ENCODE measurements around the gene THAP3.
"Not testable (repeated sequence)": the region's sequence is repeated elsewhere in the genome, so short reads cannot be mapped to it uniquely, and the experiment has no call there.

THAP3 gene

GRCh38 chr1:6630027-6630426, 5.4 kb downstream of the THAP3 start:
- peaks cover 62% of the 10 kb centered on the region for H3K36me3 ChIP-seq (ENCODE audit: insufficient read depth, low read length)
- no peak overlapping the region for H3K27ac ChIP-seq (ENCODE audit: low read depth, low read length)

GRCh38 chr1:6631058-6631457, 6.4 kb downstream of the THAP3 start:
- WGBS, result 97% methylated on average over 8 of the region's 8 CpGs
- H3K4me3 ChIP-seq (ENCODE audit: low read length), result no peak overlapping the region
- no peak overlapping the region for H3K27ac ChIP-seq (ENCODE audit: low read depth, low read length)
- no peaks in the 10 kb centered on the region for H3K4me1 ChIP-seq (ENCODE audit: insufficient read depth, low read length)
- no peaks in the 10 kb centered on the region for H3K27me3 ChIP-seq (ENCODE audit: insufficient read depth, low read length)
- peaks cover 73% of the 10 kb centered on the region for H3K36me3 ChIP-seq (ENCODE audit: insufficient read depth, low read length)
- H3K9me3 ChIP-seq (ENCODE audit: insufficient read depth, low read depth, low read length), result no peaks in the 10 kb centered on the region
- H3K9ac ChIP-seq (ENCODE audit: low read depth, low read length), result no peak overlapping the region

More at GRCh38 chr1:6630027-6630426, 5.4 kb downstream of the THAP3 start:
- Histone ChIP-seq H3K27me3 (ENCODE audit: insufficient read depth, low read length) (no peaks in the 10 kb centered on the region), H3K4me3 (ENCODE audit: low read length) (no peak overlapping the region), H3K9me3 (ENCODE audit: insufficient read depth, low read depth, low read length) (no peaks in the 10 kb centered on the region), H3K4me1 (ENCODE audit: insufficient read depth, low read length) (no peaks in the 10 kb centered on the region), H3K9ac (ENCODE audit: low read depth, low read length) (peak overlapping the region; percentile 30; the same call in 1 of the 2 replicates)
- 94% methylated on average over 8 of the region's 8 CpGs for whole genome bisulfite sequencing

GRCh38 chr1:6632588-6633514, 8.2 kb downstream of the THAP3 start:
- 94% methylated on average over 28 of the region's 30 CpGs for WGBS
- Histone ChIP-seq H3K9ac (ENCODE audit: low read depth, low read length) (no peak overlapping the region), H3K4me3 (ENCODE audit: low read length) (no peak overlapping the region)

GRCh38 chr1:6634371-6635052, 9.8 kb downstream of the THAP3 start:
- no peak overlapping the region for H3K27ac ChIP-seq (ENCODE audit: low read depth, low read length)
- no peaks in the 10 kb centered on the region for H3K4me1 ChIP-seq (ENCODE audit: insufficient read depth, low read length)
- no peaks in the 10 kb centered on the region for H3K27me3 ChIP-seq (ENCODE audit: insufficient read depth, low read length)
- H3K36me3 ChIP-seq (ENCODE audit: insufficient read depth, low read length), result peaks cover 80% of the 10 kb centered on the region
- H3K9me3 ChIP-seq (ENCODE audit: insufficient read depth, low read depth, low read length), result no peaks in the 10 kb centered on the region
- no peak overlapping the region for H3K9ac ChIP-seq (ENCODE audit: low read depth, low read length)
- WGBS, result 87% methylated on average over 29 of the region's 29 CpGs
- H3K4me3 ChIP-seq (ENCODE audit: low read length), result no peak overlapping the region

More at GRCh38 chr1:6632588-6633514, 8.2 kb downstream of the THAP3 start:
- H3K4me1 ChIP-seq (ENCODE audit: insufficient read depth, low read length), result no peaks in the 10 kb centered on the region
- H3K36me3 ChIP-seq (ENCODE audit: insufficient read depth, low read length), result peaks cover 80% of the 10 kb centered on the region
- H3K27ac ChIP-seq (ENCODE audit: low read depth, low read length), result no peak overlapping the region
- no peaks in the 10 kb centered on the region for H3K9me3 ChIP-seq (ENCODE audit: insufficient read depth, low read depth, low read length)
- no peaks in the 10 kb centered on the region for H3K27me3 ChIP-seq (ENCODE audit: insufficient read depth, low read length)

GRCh38 chr1:6635161-6635909, 10.7 kb downstream of the THAP3 start:
- H3K4me3 ChIP-seq (ENCODE audit: low read length), result no peak overlapping the region
- peaks cover 80% of the 10 kb centered on the region for H3K36me3 ChIP-seq (ENCODE audit: insufficient read depth, low read length)
- H3K27ac ChIP-seq (ENCODE audit: low read depth, low read length), result no peak overlapping the region
- no peak overlapping the region for H3K9ac ChIP-seq (ENCODE audit: low read depth, low read length)
- WGBS, result 96% methylated on average over 20 of the region's 20 CpGs
- H3K9me3 ChIP-seq (ENCODE audit: insufficient read depth, low read depth, low read length), result no peaks in the 10 kb centered on the region
- H3K27me3 ChIP-seq (ENCODE audit: insufficient read depth, low read length), result no peaks in the 10 kb centered on the region
- H3K4me1 ChIP-seq (ENCODE audit: insufficient read depth, low read length), result no peaks in the 10 kb centered on the region

- no peaks in the 10 kb centered on the region for H3K27me3 ChIP-seq (ENCODE audit: insufficient read depth, low read length)
- H3K9me3 ChIP-seq (ENCODE audit: insufficient read depth, low read depth, low read length), result no peaks in the 10 kb centered on the region
- H3K4me3 ChIP-seq (ENCODE audit: low read length), result no peak overlapping the region
- 93% methylated on average over 16 of the region's 16 CpGs for WGBS
- H3K4me1 ChIP-seq (ENCODE audit: insufficient read depth, low read length), result no peaks in the 10 kb centered on the region
- peaks cover 87% of the 10 kb centered on the region for H3K36me3 ChIP-seq (ENCODE audit: insufficient read depth, low read length)
- H3K9ac ChIP-seq (ENCODE audit: low read depth, low read length), result no peak overlapping the region
- no peak overlapping the region for H3K27ac ChIP-seq (ENCODE audit: low read depth, low read length)
Observed at GRCh38 chr1:6635910-6636760, 11.5 kb downstream of the THAP3 start.

GRCh38 chr1:6636778-6637177, 12.1 kb downstream of the THAP3 start:
- peaks cover 92% of the 10 kb centered on the region for H3K36me3 ChIP-seq (ENCODE audit: insufficient read depth, low read length)
- not testable (repeated sequence) for H3K4me3 ChIP-seq (ENCODE audit: low read length); H3K27ac ChIP-seq (ENCODE audit: low read depth, low read length); H3K9ac ChIP-seq (ENCODE audit: low read depth, low read length); H3K27me3 ChIP-seq (ENCODE audit: insufficient read depth, low read length); H3K4me1 ChIP-seq (ENCODE audit: insufficient read depth, low read length); H3K9me3 ChIP-seq (ENCODE audit: insufficient read depth, low read depth, low read length)
- WGBS, result 96% methylated on average over 6 of the region's 6 CpGs

GRCh38 chr1:6637770-6638169, 13.1 kb downstream of the THAP3 start:
- Histone ChIP-seq H3K4me3 (ENCODE audit: low read length) (no peak overlapping the region), H3K27ac (ENCODE audit: low read depth, low read length) (no peak overlapping the region), H3K27me3 (ENCODE audit: insufficient read depth, low read length) (no peaks in the 10 kb centered on the region), H3K9ac (ENCODE audit: low read depth, low read length) (no peak overlapping the region), H3K4me1 (ENCODE audit: insufficient read depth, low read length) (no peaks in the 10 kb centered on the region), H3K9me3 (ENCODE audit: insufficient read depth, low read depth, low read length) (no peaks in the 10 kb centered on the region), H3K36me3 (ENCODE audit: insufficient read depth, low read length) (peaks cover 95% of the 10 kb centered on the region)
- 98% methylated on average over 9 of the region's 9 CpGs for WGBS

- no peak overlapping the region for H3K9ac ChIP-seq (ENCODE audit: low read depth, low read length)
- H3K27me3 ChIP-seq (ENCODE audit: insufficient read depth, low read length), result no peaks in the 10 kb centered on the region
- no peak overlapping the region for H3K4me3 ChIP-seq (ENCODE audit: low read length)
- 94% methylated on average over 18 of the region's 18 CpGs for WGBS
- H3K9me3 ChIP-seq (ENCODE audit: insufficient read depth, low read depth, low read length), result no peaks in the 10 kb centered on the region
- no peaks in the 10 kb centered on the region for H3K4me1 ChIP-seq (ENCODE audit: insufficient read depth, low read length)
- peaks cover 96% of the 10 kb centered on the region for H3K36me3 ChIP-seq (ENCODE audit: insufficient read depth, low read length)
- no peak overlapping the region for H3K27ac ChIP-seq (ENCODE audit: low read depth, low read length)
Observed at GRCh38 chr1:6638226-6638625, 13.6 kb downstream of the THAP3 start.

- 93% methylated on average over 3 of the region's 3 CpGs for WGBS
- peaks cover 93% of the 10 kb centered on the region for H3K36me3 ChIP-seq (ENCODE audit: insufficient read depth, low read length)
- H3K27ac ChIP-seq (ENCODE audit: low read depth, low read length); H3K27me3 ChIP-seq (ENCODE audit: insufficient read depth, low read length); H3K4me3 ChIP-seq (ENCODE audit: low read length); H3K9ac ChIP-seq (ENCODE audit: low read depth, low read length); H3K4me1 ChIP-seq (ENCODE audit: insufficient read depth, low read length); H3K9me3 ChIP-seq (ENCODE audit: insufficient read depth, low read depth, low read length): not testable (repeated sequence)
Observed at GRCh38 chr1:6640867-6641266, 16.2 kb downstream of the THAP3 start.

Measured in HUES64 (cell line).